GM21390 (cell line): ENCODE results near the gene PRXL2B.
A peak's percentile ranks its signal among the peaks of the same experiment; 100 is the strongest.
"Not testable (repeated sequence)": the region's sequence is repeated elsewhere in the genome, so short reads cannot be mapped to it uniquely, and the experiment has no call there.

Experiments
- ATAC-seq: cut with Tn5 transposase; IDR thresholded peaks from one replicate; pipeline ENCODE4 v1.9.1; 2021; ENCODE audit not compliant: unreplicated experiment

PRXL2B gene

GRCh38 chr1:2564006-2564814, 22.4 kb upstream of the PRXL2B start:
- ATAC-seq, result no peak

DNA sequence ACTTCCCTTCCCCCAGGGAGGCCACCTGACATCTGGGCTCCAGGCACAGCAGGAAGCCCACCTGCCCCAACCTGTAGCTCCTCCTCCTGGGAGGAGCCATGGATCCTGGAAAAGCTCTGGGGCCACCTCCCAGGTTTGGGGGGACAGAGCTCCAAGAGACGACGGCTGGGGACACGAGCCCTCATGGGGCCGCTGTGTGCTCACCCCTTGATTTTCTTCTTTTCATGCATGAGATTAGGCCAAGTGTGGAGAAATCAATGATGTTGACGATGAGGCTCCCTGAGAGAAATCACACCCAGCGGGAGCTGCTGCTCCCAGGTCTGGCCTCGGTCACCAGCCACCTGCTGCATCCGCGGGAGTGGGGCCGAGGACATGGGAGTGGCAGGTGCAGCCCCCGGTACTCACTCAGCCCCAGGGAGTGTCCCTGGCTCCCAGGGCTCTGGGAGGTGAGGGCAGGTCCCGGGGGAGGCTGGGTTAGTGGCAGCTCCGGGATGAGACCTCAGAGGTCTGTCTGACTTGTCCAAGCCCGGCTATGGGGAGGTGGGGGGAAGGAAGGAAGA, 21.7 kb upstream of the PRXL2B start:
- no peak for ATAC-seq

- ATAC-seq, result no peak
Observed at GRCh38 chr1:2566101-2567045, 20.2 kb upstream of the PRXL2B start.

GRCh38 chr1:2567083-2567679, 19.4 kb upstream of the PRXL2B start:
- ATAC-seq, result no peak

- ATAC-seq, result not testable (repeated sequence)
Observed at GRCh38 chr1:2568187-2568816, 18.3 kb upstream of the PRXL2B start.

- no peak for ATAC-seq
Observed at GRCh38 chr1:2569060-2569459, 17.5 kb upstream of the PRXL2B start.

DNA sequence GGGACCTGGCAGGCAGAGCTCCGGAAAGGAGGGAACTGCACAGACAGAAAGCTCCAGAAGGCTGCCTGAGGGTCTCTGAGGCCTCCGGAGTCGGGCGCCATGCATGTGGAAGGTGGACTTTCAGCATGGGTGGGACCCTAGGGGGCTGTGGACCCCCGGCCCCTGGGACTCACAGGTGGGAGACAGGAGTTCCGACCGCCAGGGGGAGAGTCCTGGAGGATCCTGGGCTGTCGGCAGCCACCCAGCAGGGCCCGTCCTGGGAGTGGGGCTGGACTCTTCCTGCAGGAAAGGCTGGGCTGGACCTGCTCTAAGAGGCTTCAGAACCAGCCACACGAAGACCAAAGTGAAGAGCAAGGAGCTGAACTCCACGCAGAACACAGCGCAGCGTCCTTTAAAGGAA, 16.9 kb upstream of the PRXL2B start:
- ATAC-seq, result not testable (repeated sequence)

DNA sequence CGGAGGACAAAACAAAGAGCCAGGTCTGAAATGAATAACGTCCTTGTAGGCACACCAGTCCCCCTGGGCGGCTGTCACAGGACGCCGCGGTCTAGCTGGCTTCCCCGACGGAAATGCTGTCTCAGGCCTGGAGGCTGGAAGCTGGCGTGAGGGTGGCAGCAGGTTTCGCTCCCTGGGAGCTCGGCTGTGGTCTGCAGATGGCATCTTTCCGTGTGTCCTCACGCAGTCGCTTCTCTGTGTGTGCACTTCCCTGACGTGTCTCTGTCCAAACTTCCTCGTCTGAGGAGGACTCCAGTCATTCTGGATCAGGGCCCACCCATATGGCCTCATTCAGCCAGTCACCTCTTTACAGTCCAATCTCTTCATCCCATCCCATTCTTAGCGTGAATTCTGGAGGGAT, 16.2 kb upstream of the PRXL2B start:
- no peak for ATAC-seq

DNA sequence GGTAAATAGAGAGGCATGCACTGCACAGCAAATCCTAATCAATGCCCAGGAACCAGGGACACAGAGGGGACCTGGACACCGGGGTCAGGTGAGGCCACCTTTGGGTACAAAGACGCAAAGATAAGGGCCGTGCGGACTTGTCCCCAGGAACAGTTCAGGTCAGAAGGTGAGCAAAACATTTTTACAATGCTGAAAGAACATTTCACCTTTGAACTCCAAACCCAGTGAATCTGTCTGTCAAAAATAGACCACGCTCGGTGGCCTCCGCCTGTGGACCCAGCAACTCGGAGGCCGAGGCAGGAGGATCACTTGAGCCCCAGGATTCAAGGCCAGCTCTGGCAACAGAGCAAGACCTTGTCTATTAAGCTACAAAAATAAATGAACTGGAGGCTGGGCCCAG, 15.2 kb upstream of the PRXL2B start:
- no peak for ATAC-seq

DNA sequence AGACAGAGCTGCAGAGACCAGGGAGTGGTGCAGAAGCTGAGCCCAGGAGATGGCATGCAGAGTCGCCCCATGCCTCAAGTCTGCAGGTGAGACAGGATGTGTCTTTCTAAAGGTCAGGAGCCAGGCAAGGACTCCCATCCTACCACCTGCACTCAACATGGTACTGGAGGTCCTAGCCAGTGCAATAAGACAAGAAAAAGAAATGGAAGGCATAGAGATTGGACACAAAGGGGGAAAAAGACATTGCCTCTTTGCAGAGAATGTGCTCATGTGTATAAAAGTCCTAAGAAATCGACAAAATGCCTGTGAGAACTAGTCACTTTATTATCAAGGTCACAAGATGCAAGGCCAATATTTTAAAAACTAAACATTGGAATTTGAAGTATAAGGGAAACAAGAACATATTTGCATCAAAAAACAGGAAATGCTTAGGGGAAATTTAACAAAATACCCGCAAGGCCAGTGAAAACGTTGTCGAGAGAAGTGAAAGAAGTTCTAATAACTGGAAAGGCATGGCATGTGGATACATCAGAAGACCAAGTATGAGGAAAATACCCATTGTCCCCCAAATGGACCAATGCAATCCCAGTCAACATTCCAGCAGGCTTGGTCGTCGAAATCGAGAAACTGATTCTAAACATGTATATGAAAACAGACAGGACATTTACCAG, 13.2 kb upstream of the PRXL2B start:
- no peak for ATAC-seq

GRCh38 chr1:2574350-2574749, 12.2 kb upstream of the PRXL2B start:
- ATAC-seq, result no peak

DNA sequence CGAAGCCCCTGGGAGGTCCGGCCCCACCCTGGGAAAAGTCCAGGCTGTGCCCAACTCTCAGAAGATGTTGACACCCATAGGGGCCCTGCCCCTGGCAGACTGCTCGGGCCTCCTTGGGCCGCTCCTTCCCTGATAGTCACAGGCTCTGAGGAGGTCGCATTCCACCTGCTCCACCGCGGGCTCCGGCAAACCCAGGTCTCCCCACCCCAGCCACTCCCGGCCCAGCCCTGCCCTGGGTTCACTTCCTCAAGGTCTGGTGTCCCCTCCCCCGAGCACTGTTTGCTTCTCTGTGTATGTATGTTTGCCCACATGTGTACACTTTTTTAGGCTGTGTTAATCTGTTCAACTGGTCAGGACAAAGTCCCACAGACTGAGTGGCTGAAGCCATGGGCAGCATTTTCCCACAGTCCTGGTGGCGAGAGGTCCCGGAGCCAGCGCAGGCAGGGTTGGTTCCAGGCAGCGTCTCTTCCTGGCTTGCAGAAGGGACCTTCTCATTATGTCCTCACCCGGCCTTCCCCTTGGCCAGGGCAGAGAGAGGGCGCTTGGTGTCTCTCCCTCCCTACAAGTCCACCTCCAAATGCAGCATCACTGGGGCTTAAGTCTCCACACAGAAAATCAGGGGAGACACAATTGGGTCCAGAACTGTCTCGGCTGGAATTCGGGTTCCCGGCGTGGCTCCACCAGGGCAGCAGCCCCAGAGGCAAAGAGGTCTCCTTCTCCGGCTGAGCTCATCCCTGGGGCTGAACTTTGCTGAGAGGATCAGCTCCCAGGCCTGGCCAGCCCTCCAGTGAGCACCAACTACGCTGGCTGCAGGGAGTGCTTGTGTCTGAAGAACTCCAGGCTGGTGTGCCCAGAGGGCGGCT, 10.5 kb upstream of the PRXL2B start:
- no peak for ATAC-seq

DNA sequence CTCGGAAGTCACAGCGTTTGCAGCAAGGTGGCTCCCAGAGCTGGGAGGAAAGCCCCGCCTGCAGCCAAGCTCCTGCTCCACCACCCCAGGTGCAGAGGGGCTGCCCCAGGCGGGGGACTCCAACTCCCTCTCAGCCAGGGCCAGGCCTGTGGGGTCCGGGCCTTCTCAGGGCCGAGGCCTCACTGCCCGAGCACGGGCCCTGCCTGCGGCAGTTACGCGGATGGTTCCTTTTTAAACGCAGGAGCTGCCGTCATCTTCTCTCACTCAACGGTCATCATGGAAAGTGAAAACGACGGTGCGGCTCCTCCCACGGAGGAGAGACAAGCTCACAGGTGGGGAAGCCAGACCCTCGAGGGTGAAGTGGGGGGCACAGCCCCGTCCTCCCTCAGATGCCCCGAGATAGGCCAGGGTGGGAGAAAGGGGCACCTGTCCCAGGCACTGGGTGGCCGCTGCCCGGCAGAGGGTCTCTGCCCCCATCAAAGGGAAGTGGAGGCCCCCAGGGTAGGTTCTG, 9.0 kb upstream of the PRXL2B start:
- peak; percentile 31 for ATAC-seq

- no peak for ATAC-seq
Observed at GRCh38 chr1:2578758-2579118, 7.8 kb upstream of the PRXL2B start.

DNA sequence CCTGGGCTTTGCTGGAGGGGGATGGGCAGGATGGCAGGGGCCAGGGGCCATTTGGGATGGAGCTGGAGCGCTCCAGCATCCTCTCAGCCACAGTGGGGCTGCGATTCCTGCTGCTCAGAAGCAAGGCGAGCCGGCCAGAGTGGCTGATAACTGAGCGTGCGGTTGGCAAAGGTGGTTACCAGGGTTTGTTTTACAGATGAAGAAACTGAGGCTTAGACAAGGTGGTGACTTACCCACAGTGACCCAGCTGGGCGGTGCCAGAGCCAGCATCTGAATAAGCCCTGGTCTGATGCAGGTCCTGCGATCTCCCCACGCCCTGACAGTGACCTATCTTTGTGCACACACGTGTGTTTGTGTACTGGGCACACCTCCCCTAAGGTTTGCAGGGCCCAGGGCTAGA, 5.9 kb upstream of the PRXL2B start:
- no peak for ATAC-seq

GRCh38 chr1:2582391-2582790, 4.2 kb upstream of the PRXL2B start:
- no peak for ATAC-seq

DNA sequence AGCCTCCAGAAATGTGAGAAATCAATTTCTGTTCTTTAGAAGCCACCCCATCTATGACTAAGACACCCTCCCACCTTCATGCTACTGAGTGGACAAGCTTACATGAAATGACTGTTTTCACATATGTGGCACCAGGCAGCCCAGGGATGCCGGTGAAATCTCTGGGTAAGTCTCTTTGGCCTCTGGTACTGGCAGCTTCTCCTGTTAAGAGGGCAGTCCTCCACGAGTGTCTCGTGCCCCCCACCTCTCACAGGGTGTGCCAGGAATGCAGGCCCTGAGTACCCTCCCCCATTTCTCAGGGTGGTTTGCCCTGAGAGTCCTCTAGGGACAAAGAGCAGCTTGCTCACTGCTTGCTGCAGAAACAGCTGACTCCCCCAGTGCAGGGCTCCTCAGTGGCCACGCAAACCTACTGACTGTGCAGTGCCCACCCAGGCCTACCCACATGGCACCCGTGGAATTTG, 3.2 kb upstream of the PRXL2B start:
- ATAC-seq, result no peak

DNA sequence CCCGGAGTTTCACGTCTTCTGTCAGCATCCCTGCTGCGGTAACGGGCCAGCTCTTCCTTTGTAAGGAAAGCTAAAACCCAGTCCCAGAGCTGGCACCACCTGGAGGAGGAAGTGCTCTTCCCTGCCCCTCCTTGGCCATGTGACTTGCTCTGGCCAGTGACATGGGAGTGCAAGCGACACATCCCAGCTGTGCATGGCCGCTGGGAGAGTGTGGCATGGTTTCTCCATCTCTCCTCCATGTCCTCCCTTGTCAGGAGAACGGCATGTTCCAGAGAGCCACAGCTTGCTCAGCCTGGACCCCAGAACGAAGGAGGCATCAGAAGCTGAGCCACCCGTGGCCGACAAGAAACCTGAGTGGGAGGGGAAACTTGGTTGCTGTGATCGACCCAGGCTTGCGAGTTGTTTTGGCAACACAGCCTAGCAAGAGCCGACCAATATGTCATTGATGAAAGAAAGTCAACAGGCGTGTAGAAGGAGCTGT, 2.7 kb upstream of the PRXL2B start:
- no peak for ATAC-seq
